ENCODE data around the gene VPS16.
"Not testable (repeated sequence)": the region's sequence is repeated elsewhere in the genome, so short reads cannot be mapped to it uniquely, and the experiment has no call there.

The VPS16 gene

DNA sequence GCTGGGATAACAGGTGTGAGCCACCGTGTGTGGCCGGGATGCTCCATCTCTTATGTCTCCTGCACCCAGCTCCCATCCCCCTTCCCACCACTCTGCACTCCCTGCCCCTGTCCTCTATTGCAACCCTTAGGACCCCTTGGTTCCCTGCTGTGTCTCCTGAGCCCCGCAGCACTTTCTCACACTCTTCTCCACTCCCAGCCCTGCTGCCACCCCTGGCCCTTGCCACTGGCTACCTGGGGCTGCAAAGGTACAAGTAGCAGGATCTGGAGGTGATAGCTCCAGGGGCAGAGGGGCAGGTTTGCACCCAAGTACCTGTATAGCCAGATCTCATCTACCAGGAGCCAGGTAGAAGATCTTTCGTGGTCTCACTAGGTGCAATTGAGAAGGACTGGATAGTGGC, 33.5 kb upstream of the VPS16 start:
- no peak for DNase-seq

DNA sequence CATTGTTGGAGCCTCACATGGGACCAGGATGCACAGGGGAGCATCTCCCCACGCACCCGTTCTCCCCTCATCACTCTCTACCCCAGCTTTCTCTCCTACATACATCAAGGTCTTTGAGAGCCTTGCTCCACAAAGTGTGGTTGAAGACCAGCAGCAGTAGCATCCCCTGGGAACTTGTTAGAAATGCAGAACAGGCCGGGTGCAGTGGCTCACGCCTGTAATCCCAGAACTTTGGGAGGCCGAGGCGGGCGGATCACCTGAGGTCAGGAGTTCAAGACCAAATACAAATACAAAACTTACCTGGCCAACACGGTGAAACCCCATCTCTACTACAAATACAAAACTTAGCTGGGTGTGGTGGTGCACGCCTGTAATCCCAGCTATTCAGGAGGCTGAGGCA, 32.6 kb upstream of the VPS16 start:
- DNase-seq: not testable (repeated sequence)

DNA sequence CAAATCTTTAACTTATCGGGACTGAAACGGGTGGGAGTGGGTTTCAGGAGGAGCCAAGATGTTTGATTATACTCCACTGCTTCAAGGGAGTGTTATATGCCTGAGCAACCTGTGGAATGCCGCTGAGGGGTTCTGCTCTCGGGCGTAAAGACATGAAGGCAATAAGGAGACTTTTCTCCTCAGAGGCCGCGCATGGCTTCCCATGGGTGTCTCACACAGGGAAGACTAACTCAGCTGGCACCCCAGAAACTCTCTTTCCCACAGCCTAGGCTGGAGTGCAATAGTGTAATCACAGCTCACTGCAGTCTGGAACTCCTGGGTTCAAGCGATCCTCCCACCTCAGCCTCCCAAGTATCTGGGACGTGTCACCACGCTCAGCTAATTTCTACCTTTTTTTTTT, 30.9 kb upstream of the VPS16 start:
- no peak for DNase-seq

DNA sequence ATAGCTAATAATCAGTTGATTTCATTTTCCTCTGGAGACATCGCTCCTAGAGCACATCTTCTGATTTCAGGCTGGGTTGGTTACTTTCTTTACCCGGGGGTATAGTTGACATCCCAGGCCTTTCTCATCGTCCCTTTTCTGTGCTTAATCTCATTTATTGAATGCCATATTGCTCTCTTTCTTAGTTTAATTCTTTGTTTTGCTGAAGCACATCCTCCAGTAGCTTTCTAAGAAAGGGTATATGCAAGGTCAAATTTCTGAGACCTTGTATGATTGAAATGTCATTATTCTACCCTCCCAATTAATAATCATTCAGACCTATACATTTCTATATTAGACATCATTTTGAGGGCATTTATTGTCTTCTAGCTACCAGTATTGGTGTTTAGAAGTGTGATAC, 28.4 kb upstream of the VPS16 start:
- no peak for DNase-seq

DNA sequence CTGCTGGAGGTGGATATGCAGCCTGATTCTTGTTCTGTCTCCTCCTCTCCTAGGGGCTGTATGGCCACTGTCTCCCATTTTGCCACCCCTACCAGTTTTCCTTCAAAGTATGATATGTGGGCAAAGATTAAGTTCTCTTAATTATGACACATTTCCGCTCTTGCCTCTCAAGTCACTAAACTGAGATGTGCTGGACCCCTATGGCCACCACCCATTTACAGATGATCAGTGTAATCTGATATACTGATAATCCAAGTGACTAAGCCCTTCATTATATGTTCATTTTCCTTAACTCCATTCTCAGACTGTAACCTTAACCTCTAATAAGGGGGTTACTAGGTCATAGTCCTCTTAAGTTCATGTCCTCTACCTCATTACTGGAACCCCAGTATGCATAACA, 26.5 kb upstream of the VPS16 start:
- DNase-seq: peak; percentile 35

DNA sequence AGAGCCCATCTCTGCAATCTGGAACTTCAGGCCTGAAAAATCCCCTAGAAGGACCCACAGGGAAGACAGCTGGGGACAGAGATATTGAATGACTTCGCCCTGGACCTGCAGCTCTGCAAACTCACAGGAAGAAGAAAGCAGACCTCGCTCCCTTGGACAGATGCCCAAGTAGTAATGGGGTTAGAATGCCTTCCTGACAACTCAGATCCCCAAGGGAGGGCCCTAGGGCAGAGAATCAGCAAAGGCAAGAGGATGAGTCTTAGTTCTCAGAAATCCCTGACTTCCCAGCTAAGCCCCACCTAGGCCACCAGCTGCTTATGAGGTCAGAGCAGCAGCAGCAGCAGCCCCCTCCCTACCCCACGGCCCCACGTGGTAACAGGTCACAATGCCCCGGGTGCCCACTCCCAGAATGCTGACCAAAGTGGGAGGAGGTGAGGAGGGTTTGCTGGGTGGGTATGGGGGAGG, 25.9 kb upstream of the VPS16 start, which contains the start of gene C20orf141:
Gene C20orf141, plus strand, starts transcription at position 401 of the 465 bp plus-strand sequence. CDS start 198 bp downstream, outside the sequence.
- DNase-seq: peak; percentile 100

DNA sequence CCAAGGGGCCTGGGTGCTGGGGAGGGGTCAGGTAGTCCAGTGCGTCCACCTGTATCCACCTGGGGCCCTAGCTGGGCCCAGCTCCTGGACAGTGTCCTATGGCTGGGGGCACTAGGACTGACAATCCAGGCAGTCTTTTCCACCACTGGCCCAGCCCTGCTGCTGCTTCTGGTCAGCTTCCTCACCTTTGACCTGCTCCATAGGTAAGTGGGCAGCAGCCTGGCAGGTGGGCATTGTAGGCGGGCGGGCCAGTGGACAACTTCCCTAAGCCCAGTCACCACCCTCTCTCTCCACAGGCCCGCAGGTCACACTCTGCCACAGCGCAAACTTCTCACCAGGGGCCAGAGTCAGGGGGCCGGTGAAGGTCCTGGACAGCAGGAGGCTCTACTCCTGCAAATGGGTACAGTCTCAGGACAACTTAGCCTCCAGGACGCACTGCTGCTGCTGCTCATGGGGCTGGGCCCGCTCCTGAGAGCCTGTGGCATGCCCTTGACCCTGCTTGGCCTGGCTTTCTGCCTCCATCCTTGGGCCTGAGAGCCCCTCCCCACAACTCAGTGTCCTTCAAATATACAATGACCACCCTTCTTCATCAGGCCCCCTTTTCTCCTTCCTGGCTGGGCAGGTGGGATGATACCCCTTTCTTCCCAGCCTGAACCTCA, 25.2 kb upstream of the VPS16 start:
- DNase-seq: no peak

DNA sequence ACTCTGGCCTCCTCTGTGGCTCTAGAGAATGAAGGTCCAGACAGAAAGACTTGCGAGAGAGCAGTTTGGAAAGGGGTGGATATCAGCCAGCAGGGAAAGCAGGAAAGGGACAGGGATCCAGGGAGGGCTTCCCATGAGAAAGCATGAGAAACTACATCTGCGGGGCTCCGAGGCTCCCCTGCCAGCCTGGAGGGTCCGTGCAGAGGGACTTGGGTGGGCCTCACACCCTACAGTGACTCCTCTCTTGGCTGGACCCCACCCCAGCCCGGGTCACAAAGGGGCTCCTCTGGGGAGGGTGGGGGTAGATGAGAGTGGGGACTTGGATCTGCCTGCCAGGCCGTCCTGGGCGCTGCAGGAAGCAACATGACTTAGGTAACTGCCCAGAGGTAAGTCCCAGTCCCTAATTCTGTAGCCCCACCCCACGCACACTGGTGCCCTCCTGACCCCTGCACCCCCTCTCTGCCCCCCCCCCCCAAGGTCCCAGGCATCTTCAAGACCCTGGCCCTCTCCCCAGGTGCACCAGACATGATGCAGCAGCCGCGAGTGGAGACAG, 24.4 kb upstream of the VPS16 start, which contains the start of gene TMEM239:
Gene TMEM239, plus strand, starts transcription at position 335 of the 553 bp plus-strand sequence. Its CDS starts 191 bp downstream, at position 526.
- no peak for DNase-seq

DNA sequence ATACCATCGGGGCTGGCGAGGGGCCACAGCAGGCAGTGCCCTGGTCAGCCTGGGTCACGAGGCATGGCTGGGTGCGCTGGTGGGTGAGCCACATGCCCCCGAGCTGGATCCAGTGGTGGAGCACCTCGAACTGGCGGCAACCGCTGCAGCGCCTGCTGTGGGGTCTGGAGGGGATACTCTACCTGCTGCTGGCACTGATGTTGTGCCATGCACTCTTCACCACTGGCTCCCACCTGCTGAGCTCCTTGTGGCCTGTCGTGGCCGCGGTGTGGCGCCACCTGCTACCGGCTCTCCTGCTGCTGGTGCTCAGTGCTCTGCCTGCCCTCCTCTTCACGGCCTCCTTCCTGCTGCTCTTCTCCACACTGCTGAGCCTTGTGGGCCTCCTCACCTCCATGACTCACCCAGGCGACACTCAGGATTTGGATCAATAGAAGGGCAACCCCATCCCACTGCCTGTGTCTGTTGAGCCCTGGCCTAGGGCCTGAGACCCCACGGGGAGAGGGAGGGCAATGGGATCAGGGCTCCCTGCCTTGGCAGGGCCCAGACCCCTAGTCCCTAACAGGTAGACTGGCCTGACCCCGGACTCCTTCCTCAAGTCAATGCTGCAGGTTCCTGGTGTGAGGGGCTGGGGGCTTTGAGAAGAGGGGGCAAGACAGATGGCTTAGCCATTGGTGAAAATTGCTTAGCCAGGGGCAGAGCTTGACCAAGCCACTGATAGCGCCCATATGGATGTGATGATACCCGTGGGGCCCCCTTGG, 23.8 kb upstream of the VPS16 start:
- DNase-seq: no peak

DNA sequence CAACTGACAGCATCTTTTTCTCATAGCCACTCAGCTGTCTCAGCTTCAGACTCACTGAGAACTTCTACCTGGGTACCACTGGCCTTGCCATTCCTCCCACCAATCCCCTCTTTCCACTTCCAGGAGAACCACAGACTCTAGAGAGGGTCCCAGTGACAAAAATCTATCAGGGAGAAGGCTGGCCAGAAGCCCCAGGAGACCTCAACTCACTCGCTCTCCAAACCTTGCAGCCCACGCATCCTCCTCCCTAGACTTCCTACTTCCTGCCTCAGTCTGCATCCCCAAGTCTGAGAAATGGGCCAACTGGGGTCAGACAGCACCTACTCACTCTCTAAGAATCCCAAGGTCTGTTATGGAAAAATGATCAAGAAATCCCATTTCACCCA, 23.2 kb upstream of the VPS16 start:
- DNase-seq: no peak

DNA sequence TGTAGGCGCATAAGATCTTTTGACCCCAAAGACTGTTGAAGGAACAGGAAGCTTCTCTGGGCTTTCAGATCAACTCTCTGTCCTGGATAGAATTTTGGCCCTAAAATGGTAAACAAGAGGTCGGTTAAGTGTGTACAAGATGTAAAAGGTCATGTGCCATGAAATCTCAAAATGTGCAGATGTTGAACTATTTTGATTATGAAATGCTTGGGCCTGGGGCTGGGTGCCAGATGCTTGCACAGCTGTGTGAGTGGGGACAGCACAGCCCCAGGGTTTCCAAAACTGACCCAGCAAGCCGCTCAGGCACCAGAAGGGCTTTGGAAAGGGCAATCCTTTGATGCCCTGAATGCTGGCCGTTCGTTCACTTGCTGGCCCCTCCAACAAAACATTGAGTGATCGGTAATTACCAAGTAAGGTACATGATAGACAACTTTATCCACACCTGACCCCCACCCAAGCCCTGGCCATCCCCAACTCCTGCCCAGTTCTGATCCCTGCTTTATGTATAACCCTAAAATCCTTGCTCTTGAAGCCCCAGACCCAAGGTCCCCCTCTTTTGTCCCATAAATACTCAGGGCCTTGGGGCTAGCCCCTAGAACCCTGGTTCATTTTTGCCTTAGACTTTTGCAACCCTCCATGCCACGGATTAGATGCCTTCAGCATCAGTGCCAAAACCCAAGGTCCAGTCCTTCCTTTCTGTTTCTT, 22.5 kb upstream of the VPS16 start:
- no peak for DNase-seq

DNA sequence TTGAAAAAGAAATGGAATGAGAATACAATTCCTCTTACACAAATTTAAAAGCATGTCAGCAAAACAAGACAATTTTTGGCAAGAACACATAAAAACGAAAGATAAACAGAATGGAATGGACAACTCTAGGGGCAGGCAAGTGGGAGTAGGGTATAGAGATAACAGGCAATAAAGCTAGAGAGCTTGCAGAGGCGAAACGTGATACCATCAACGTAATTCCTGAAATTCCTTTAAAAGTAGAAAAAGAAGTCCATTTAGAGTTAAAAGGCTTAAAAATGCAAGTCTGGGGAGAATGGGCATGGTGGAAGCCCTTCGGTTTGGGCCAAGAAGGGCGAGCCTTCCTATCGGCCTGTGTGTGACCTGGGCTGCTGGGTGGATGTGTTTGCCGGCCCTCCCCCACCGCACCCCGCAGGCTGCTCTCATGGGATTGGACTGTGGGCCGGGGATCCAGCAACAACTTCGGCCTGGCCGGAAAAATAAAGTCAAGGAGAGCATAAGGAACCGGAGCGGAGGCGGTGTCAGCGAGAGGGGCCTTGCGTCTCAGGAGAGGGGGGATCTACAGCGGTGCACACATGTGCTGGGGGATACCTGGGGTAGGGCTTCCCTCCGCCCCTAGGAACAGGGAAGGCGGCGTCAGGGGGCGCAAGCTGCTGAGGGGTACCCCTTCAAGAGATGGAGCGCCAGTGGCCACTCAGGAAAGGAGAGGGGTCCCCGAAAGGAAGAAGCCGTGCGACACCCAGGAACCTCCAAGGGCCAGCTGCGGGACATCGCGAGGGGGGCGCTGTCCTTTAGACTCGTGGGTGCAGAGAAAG, 20.3 kb upstream of the VPS16 start:
- DNase-seq: peak; percentile 69

DNA sequence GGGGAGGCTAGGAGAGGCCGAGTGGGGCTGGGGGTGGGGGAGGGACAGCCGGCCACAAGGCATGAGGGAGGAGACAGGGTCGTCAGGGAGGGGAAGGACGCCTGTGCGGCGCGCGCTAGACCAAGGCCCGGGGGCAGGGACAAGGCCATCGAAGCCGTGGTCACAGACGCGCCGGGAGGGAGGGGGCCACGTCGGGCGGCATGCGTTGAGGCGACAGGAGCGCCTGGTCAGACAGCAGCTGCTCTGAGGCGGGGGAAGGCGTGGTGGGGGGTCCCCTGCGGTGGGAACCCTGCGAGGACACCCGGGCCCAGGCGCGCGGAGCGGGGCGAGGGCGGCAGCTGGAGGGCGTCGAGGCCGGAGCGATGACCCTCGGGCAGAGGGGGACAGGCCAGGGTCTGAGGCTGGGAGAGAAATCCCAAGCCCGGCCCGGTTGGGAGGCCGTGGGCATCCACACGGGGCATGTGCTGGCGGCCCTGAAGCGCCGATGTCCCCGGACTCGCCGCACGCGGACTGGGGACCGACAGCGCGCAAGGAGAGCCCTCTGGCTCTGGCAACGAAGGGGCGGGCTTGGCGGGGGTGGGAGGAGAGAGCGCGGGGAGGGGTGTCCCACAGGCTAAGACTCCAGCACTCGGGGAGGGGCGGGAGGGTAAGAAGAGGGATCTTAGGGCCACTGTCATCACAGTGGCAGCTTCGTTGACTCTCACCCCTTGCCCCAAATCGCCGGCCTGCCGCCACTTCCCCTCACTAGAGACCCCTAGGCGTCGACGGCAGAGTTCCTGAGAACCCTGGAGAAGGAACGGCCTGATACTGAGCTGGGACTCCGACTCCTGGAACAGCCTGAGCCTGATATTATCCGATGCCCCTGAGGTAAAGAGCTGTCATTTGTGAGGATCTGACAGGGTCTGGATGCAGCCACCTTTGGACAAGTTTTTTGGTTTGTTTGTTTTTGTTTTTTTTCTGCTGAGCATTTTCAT, 19.4 kb upstream of the VPS16 start:
- DNase-seq: no peak

DNA sequence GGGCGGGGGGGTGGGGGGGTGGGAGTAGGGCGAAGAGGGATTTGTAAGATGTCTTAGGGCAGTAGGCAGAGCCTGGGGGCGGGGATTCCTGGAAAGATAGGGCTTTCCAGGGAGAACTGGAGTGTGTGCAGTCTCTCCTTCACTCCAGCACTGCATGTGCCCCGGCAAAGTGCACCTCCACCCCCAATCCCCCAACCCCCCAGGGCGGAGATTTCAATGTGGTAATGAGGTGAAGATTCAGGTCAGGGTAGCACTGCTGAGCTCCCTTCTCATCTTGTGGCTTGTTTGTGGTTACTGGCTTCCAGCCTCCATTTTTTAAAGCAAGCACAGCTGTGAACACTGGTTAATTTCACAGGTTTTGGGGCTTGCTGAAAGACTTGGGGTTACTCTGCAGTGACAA, 18.5 kb upstream of the VPS16 start:
- DNase-seq: no peak

DNA sequence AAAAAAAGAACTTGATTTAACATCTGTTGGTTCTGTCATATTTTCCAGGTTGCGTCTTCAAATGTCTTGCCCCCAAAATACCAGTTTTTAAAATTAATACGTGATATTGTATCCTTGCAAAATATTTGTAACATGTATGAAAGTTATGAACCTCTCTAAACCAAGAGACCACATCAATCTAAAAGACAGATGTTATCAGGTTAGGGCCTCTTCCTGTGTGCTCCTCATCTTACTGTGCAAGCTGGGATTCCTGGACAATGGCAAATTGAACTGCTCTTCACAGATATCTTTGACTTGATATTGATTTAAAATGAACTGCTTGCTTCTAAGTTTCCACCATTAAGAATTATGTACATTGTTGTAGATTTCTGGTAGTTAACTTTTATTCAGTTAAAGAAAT, 14.8 kb upstream of the VPS16 start:
- DNase-seq: no peak

DNA sequence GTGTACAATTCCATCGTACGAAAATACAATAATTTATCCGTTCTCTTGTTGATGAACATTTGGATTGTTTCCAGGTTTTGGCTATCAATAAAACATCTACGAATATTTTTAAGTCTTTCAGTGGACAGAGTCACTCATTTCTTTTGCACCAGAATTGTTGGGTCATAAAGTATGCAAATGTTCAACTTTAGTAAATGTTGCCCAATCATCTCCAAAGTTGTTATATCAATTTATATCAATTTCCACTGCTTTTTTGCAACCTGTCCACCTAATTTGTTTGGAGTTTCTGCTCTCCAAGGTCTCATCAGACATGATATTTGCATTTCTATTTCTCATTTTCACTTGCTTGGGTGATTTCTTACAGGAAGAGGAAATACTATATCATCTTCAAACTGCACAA, 13.9 kb upstream of the VPS16 start:
- DNase-seq: no peak

DNA sequence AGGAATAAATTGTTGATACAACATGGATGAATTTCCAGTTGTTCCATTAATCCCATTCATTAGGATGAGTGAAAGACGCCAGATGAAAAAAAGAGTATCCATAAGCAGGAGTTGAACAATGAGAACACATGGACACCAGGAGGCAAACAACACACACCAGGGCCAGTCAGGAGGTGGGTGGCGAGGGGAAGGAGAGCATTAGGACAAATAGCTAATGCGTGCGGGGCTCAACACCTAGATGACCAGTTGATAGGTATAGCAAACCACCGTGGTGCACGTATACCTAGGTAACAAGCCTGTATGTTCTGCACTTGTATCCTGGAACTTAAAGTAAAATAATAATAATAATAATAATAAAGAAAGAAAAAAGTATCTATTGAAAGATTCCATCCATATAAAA, 11.2 kb upstream of the VPS16 start:
- no peak for DNase-seq

DNA sequence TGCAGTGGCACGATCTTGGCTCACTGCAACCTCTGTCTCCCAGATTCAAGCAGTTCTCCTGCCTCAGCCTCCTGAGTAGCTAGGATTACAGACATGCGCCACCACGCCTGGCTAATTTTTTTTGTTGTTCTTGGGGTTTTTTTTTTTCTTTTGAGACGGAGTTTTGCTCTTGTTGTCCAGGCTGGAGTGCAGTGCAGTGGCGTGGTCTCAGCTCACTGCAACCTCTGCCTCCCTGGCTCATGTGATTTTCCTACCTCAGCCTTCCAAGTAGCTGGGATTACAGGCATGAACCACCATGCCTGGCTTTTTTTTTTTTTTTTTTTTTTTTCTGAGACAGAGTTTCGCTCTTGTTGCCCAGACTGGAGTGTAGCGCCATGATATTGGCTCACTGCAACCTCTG, 9.3 kb upstream of the VPS16 start:
- not testable (repeated sequence) for DNase-seq

DNA sequence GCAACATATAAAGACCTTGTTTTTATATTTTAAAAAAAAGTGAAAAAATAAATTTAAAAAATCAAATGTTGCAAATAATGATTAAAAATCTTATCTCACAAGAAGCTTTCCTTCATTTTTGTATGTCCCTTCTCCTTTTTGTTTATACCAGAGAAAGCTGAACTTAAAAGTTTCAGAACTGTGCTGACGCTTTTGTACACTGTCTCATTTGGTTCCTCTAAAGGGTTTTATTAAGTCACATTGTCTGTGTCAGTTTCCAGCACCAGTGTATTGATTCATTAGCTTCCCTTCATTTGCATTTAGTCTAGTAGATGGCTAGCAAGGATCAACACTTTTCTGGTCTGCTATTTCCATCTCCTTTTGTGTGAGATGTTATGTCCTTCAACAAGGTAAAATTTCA, 6.8 kb upstream of the VPS16 start:
- DNase-seq: no peak

DNA sequence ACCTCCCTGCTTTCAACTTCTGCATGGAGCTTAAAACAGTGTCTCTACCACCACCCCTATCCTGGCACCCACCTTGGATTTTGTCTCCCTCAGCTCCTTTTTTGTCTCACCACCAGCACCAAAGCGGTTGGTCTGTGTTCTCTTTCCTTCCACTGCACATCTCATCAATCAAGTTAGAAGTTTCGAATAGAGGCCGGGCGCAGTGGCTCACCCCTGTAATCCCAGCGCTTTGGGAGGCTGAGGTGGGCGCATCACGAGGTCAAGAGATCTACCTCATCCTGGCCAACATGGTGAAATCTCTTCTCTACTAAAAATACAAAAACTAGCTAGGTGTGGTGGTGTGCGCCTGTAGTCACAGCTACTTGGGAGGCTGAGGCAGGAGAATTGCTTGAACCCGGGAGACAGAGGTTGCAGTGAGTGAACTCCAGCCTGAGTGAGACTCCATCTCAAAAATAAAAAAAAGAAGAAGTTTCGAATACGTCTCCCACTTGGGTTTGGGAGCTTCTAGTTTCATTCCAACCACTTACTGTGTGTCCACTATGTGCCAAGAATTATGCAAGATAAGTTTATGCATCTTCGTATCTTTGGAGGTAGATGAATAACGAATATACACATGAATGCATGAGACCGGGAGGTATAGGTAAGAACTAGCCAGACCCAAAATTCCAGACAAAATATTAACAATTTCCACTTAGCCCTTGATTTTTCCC, 6.0 kb upstream of the VPS16 start:
- no peak for DNase-seq

All from fibroblast of skin of back (primary cell).